GM12865 (cell line): ENCODE measurements around the gene CARD10.

Source experiments
- DNase-seq: peaks from one replicate; pipeline ENCODE4 v3.0.0; 2010; ENCODE audit warnings: low read depth
- H3K4me3 ChIP-seq: 2 replicates; pipeline ENCODE4 v1.5.1; 2011; ENCODE audit warnings: mild to moderate bottlenecking, low read depth, low read length, control low read depth
- TF ChIP-seq, protein P1 (sequence below): IDR thresholded peaks from 2 replicates; pipeline ENCODE4 v1.5.1; 2011; ENCODE audit warnings: low read length, control low read depth, low read depth, inconsistent platforms; ENCODE audit not compliant: insufficient read depth; ENCODE audit errors: missing control alignments

Gene CARD10

GRCh38 chr22:37454857-37455686 lies 64.1 kb downstream of the CARD10 start:
- DNase-seq = no peak
- H3K4me3 ChIP-seq = no peak overlapping the region
- TF ChIP-seq, protein P1, sequence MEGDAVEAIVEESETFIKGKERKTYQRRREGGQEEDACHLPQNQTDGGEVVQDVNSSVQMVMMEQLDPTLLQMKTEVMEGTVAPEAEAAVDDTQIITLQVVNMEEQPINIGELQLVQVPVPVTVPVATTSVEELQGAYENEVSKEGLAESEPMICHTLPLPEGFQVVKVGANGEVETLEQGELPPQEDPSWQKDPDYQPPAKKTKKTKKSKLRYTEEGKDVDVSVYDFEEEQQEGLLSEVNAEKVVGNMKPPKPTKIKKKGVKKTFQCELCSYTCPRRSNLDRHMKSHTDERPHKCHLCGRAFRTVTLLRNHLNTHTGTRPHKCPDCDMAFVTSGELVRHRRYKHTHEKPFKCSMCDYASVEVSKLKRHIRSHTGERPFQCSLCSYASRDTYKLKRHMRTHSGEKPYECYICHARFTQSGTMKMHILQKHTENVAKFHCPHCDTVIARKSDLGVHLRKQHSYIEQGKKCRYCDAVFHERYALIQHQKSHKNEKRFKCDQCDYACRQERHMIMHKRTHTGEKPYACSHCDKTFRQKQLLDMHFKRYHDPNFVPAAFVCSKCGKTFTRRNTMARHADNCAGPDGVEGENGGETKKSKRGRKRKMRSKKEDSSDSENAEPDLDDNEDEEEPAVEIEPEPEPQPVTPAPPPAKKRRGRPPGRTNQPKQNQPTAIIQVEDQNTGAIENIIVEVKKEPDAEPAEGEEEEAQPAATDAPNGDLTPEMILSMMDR = no peak

DNA sequence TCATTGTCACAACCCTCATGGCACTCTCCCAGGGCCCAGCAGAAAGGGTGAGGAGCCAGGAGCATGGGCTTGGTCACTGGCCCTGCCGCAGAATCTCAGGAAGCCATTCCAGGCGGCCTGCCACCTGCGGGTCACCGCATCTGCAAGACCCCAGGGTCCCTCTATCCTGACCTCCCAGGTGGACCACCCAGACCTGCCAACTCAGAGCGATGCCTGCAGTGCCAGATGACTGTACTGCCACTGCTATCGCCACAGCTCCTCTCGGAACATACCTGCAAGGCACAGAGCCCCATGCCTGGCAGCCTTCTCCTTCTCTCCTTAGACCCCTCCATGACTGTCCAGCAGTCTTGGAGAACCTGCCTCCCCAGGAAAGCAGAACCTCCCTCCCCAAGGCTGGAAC lies 65.5 kb downstream of the CARD10 start:
- no peak overlapping the region for H3K4me3 ChIP-seq
- TF ChIP-seq, protein P1 = no peak
- DNase-seq = no peak

GRCh38 chr22:37451218-37451617 lies 68.0 kb downstream of the CARD10 start:
- H3K4me3 ChIP-seq = no peak overlapping the region
- no peak for DNase-seq

DNA sequence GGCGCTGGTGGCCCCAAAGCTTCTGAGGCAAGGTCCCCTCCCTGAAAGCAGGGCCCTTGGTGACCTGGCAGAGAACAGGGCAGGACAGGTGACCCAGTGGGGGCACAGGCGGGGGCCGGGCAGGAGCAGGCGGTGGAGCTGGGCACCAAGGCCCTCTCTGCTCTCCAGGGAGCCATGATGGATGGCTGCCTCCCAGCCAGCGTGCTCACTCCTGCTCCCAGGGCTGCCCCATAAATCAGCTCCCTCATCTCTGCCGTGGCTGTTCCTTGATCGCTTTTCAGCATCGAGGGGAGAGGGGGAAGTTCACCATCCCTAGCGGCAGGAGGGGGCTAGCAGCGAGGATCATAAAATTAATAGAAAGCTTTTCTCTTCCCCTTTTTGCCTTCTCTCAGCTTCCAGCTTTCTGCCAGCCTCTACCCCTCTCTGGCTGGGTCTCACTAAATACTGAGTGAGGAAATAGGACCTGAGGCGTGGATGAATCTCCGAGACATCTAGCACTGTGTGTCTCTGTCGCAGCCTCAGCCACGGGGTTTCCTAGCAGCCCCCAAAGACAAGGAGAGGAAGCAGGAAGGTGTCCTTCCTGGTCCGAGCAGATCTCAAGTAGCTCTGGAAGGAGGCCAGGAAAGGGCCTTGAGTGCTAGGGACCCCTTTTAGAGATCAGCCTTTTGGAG lies 69.7 kb downstream of the CARD10 start:
- DNase-seq = no peak
- TF ChIP-seq, protein P1 = no peak
- no peak overlapping the region for H3K4me3 ChIP-seq

More at GRCh38 chr22:37451218-37451617, 68.0 kb downstream of the CARD10 start:
- TF ChIP-seq, protein P1 = no peak

GRCh38 chr22:37448516-37449127 lies 70.6 kb downstream of the CARD10 start:
- no peak for DNase-seq
- H3K4me3 ChIP-seq = no peak overlapping the region
- TF ChIP-seq, protein P1 = no peak

- TF ChIP-seq, protein P1 = no peak
- DNase-seq = no peak
- H3K4me3 ChIP-seq = no peak overlapping the region
Observed at GRCh38 chr22:37445501-37445900, 73.7 kb downstream of the CARD10 start.
